GM12864 (cell line): Measurements from ENCODE around the gene ATP1A4.
"Not testable (repeated sequence)": the region's sequence is repeated elsewhere in the genome, so short reads cannot be mapped to it uniquely, and the experiment has no call there.

ENCODE experiments used
- DNase-seq: peaks from one replicate; pipeline ENCODE4 v3.0.0-alpha.2; 2011; ENCODE audit warnings: low read depth
- H3K4me3 ChIP-seq: 2 replicates; pipeline ENCODE4 v1.5.1; 2011; ENCODE audit warnings: mild to moderate bottlenecking, low read depth, low read length, control low read depth
- TF ChIP-seq, protein P1 (sequence below): IDR thresholded peaks from 2 replicates; pipeline ENCODE4 v1.5.1; 2011; ENCODE audit warnings: low read depth, mild to moderate bottlenecking, moderate library complexity, low read length, control low read depth, inconsistent platforms; ENCODE audit errors: missing control alignments

Gene ATP1A4

DNA sequence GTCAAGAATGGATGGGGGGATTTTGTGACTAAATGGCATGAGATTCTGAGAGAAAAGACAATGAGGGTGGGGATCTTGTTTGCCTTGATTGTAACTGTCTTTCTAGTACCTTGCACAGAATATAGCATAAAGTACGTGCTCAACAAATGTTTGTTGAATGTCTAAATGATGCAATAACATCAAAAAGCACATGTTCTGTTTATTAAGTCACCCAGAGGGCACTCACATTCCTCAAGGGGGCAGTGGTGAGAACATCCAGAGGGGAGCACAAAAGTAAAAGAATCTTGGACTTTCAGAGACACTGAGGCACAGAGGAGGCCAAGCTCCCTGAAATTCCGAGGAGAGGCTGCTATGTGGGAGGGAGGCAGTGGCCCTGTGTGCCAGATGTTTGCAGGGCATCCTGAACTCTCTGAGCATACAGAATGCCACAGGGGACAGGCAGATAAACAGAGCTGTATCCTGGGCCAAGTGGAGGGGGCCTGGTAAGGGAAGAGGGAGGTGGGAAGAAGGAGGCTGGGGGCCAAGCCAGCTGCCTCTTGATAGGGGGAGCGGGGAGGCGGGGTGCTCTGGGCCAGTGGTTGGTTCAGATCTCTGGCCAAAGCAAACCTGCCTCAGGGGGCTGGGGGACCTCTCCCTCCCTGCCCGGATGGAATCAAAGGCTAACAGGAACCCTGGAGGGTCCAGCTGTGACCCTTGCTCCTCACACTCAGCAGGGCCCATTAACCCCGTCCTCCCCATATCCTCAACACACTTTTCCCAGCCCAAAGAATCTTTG lies 42.3 kb upstream of the ATP1A4 start:
- no peak for DNase-seq
- no peak overlapping the region for H3K4me3 ChIP-seq
- TF ChIP-seq, protein P1, sequence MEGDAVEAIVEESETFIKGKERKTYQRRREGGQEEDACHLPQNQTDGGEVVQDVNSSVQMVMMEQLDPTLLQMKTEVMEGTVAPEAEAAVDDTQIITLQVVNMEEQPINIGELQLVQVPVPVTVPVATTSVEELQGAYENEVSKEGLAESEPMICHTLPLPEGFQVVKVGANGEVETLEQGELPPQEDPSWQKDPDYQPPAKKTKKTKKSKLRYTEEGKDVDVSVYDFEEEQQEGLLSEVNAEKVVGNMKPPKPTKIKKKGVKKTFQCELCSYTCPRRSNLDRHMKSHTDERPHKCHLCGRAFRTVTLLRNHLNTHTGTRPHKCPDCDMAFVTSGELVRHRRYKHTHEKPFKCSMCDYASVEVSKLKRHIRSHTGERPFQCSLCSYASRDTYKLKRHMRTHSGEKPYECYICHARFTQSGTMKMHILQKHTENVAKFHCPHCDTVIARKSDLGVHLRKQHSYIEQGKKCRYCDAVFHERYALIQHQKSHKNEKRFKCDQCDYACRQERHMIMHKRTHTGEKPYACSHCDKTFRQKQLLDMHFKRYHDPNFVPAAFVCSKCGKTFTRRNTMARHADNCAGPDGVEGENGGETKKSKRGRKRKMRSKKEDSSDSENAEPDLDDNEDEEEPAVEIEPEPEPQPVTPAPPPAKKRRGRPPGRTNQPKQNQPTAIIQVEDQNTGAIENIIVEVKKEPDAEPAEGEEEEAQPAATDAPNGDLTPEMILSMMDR, result peak; percentile 67

DNA sequence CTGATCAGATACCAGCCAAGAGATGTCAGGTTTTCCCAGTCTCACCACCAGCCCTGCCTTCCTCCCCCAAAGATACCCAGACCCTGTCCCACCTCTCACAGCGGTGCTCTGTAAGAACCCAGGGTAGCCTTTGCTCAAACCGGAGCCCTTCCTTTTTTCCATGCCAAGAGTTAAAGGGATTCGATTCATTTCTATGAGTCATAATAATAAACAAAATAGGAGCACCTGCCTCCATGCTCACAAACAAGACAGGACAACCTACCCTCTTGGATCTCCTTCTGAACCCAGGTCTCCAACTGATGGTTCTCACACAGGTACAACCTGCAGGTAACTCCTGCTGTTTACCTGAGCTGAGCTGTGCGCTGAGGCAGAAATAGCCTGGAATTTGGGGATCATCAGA lies 41.7 kb upstream of the ATP1A4 start:
- TF ChIP-seq, protein P1, result no peak
- no peak for DNase-seq
- no peak overlapping the region for H3K4me3 ChIP-seq

DNA sequence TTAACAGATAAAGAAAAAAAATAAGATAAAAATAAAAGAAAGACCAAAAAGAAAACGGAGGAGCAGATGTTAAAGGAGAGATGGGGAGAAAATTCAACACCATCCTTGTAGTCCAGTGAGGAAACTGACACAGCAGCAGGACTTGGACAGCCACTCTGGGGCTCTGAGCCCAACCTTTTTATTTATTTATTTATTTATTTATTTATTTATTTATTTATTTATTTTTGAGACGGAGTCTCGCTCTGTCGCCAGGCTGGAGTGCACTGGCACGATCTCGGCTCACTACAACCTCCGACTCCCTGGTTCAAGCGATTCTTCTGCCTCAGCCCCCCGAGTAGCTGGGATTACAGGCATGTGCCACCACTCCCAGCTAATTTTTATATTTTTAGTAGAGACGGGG lies 39.9 kb upstream of the ATP1A4 start:
- DNase-seq, H3K4me3 ChIP-seq: not testable (repeated sequence)

DNA sequence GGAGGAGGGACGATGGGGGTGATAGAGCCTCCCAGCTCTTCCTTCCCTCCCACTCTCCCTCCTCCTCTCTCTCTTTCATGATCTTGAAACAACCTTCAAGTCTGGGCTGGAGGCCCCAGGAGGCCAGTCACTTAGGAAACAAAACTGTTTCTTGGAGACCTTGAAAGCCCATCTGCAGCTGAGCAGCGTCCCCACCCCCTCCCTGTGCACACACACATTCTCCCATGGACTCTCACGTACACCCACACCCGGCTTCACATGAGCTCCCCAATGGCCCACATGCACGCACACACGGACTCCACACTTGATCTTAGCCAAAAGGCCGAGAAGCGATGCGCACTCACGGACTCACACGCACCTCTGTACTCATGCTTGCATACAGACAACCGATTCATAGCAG lies 39.0 kb upstream of the ATP1A4 start:
- DNase-seq, result no peak
- TF ChIP-seq, protein P1, result no peak
- H3K4me3 ChIP-seq, result no peak overlapping the region

DNA sequence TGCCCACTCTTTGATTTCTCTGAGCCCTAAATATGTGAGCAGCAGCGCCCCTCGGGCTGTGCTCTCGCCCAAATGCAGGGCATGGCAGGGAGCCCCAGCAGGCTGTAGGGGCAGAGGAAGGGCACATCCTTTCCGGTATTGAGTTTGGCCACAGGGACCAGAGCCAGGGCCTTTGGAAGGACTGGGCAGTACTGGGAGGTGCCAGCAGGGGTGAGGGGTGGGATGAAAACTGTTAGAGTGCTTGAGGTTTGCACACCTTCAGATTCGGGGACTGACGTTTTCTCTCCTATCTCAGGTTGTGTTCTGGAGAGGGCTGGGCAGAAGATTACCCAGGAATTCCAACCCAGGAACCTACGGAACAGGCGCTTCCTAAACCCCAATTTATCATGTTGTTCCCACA lies 38.0 kb upstream of the ATP1A4 start:
- no peak overlapping the region for H3K4me3 ChIP-seq
- TF ChIP-seq, protein P1, result peak; percentile 3
- no peak for DNase-seq

DNA sequence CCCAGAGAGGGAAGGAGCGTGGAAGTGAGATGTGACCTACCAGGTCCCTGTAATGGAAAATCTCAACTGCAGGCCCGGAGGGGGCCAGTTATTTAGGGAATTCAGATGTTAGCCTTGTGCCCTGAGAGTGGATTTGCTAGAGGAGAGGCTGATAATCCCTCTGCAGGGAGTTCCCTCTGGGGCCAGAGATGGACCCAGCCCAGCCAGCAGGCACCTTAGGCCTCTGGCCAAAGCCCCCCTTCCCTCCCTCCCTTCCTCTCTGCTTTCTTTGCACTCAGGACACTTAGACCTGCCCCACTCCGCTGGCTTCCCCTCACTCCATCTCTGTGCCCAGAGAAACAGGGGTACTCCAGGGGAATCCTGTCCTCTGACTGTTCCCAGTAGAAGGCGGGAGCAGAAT lies 37.3 kb upstream of the ATP1A4 start:
- no peak for DNase-seq
- H3K4me3 ChIP-seq, result no peak overlapping the region
- TF ChIP-seq, protein P1, result no peak

DNA sequence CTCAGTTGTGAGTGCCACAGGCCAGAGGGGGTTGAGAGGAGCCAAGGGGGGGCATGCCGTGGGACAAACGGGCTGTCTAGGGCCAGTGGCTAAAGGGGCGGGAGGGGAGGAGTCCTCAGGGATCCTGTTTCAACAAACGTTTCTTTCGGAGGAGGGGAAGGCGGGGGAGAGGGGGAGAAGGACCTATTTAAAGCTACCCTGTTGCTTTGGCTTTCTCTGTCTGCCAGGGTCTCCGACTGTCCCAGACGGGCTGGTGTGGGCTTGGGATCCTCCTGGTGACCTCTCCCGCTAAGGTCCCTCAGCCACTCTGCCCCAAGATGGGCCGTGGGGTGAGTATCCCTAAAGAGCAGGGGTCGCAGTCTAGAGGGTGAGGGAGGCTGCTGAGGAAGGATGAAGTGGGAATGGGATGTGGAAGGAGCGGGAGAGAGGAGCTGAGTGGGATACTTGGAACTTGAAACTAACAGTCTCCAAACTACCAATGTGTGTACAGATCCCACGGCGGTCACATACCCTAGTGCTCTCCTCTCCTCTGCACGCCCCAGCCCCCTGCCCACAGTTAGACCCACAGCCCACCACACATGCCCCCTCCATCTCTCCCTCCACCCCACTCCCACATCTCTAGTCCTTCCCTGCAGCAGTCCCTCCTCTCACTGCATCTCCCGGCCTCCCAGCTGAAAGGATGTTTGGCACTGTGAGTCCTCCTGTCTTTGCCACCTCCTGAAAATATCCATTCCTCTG lies 35.7 kb upstream of the ATP1A4 start, which contains the start of gene ATP1A2:
Gene ATP1A2, plus strand, starts transcription at position 215 of the 738 bp plus-strand sequence. Its CDS starts 103 bp downstream, at position 318.
- no peak within 1 kb of the TSS for H3K4me3 ChIP-seq
- TF ChIP-seq, protein P1, result no peak
- DNase-seq, result no peak
